Transverse colon (tissue), 4 donors: ENCODE results near the gene SYNPO2. TPM values are rescaled to one million over a fixed set of nuclear protein-coding genes. Genes with fewer than 3 reads are reported as not detected.

Experiments
- DNase-seq: peaks from one replicate; pipeline ENCODE4 v3.0.0-alpha.2; 2019
- H3K27ac ChIP-seq, 4 donors: fragments of 200-600 bp; sonication (generic); 2 replicates each; pipeline ENCODE4 v1.5.1; 2016 to 2018; ENCODE audit warnings: inconsistent platforms in 4 of 4
- H3K27me3 ChIP-seq: fragments of 200-600 bp; sonication (generic); 2 replicates; pipeline ENCODE4 v1.5.1; 2017; ENCODE audit warnings: inconsistent platforms
- H3K36me3 ChIP-seq, 4 donors: fragments of 200-600 bp; sonication (generic); 2 replicates each; pipeline ENCODE4 v1.5.1; 2017 to 2019; ENCODE audit warnings: inconsistent platforms in 4 of 4
- H3K4me1 ChIP-seq, 4 donors: fragments of 200-600 bp; sonication (generic); 2 replicates each; pipeline ENCODE4 v1.5.1; 2017 to 2020; ENCODE audit warnings: inconsistent platforms in 4 of 4
- H3K4me3 ChIP-seq, 4 donors: fragments of 200-600 bp; sonication (generic); 1 replicate in 1 of 4; 2 replicates in 3 of 4; pipeline versions ENCODE4 v1.5.1 to v1.6.1; 2017 to 2019; ENCODE audit warnings: inconsistent platforms in 4 of 4
- H3K9me3 ChIP-seq, 2 donors: fragments of 200-600 bp; sonication (generic); 2 replicates each; pipeline ENCODE4 v1.5.1; 2017 to 2019; ENCODE audit warnings: inconsistent platforms in 2 of 2
- EP300 ChIP-seq: sonication (generic); formaldehyde crosslinking; IDR thresholded peaks from one replicate; pipeline ENCODE4 v1.6.1; 2017; ENCODE audit warnings: antibody characterized with exemption, low read depth
- POLR2A ChIP-seq: fragments of 450-650 bp; IDR thresholded peaks from one replicate; pipeline ENCODE4 v1.6.1; 2016; ENCODE audit warnings: antibody characterized with exemption, mild to moderate bottlenecking, moderate library complexity
- POLR2AphosphoS5 ChIP-seq, 3 donors: sonication (generic); formaldehyde crosslinking; IDR thresholded peaks; one replicate each; pipeline ENCODE4 v1.6.1; 2016; ENCODE audit warnings: antibody characterized with exemption in 3 of 3
- WGBS, 2 donors: methylation state at CpG; one replicate each; pipeline ENCODE4 v1.1.5; 2018; ENCODE audit warnings: low coverage in 1 of 2; 5-methylcytosine and 5-hydroxymethylcytosine counted together
- in situ Hi-C, 4 donors: fragments of 200-750 bp; cut with MboI; loops; one replicate each; pipeline versions ENCODE4 v1.15.0 to v1.15.1; 2017; ENCODE audit warnings: low sequenced_read_pairs in 3 of 4, low pct_ligation_motif_present in 1 of 4, low pct_unique_long_range_greater_than_20kb in 1 of 4
- intact Hi-C: fragments of 100-400 bp; cut with DNase I; formaldehyde crosslinking; loops from one replicate; pipeline ENCODE4 v1.15.1; 2023; ENCODE audit warnings: low total_unique reads
- total RNA-seq, 4 donors: library from RNA; depleted of rRNA; stranded (reverse); fragments of >200 nt; gene quantifications; one replicate each; pipeline ENCODE4 v1.1.0, GENCODE V29; 2016
- TF ChIP-seq, protein P1 (sequence below), 5 experiments: fragments of 200-600 bp in 3 of 5; fragments of 450-650 bp in 2 of 5; sonication (generic) in 3 of 5; IDR thresholded peaks; 1 replicate in 2 of 5; 2 replicates in 3 of 5; pipeline ENCODE4 v1.5.1; 2016 to 2017; ENCODE audit warnings: antibody characterized with exemption in 5 of 5, inconsistent platforms in 3 of 5, mild to moderate bottlenecking in 2 of 5, moderate library complexity in 1 of 5

SYNPO2 gene
- total RNA-seq, 4 donors from 2014 or later: 99.7 to 400 (median 145) TPM

DNA sequence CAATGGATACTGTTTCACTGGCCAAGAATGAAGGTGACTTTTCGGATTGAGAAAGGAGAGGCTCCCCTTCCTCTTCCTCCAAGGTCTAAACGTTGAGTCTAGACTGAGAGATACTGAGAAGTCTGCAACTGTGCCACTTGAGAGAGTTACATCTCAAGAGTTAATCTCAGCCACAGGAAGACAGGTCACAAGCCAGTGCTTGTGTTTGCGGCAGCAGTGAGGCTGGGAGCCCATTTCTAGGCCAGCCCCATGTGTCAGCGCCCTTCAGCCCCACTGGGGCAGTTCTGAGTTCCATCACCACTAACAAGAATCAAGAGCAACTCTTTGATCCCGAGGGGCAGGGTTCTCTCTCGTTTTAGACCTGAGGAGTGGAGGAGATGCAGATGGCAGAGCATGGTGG, 45.4 kb upstream of the SYNPO2 start:
- H3K4me3 ChIP-seq: no peak overlapping the region
- H3K27me3 ChIP-seq: no peaks in the 10 kb centered on the region
- intact Hi-C loops: no loop called here
- TF ChIP-seq EP300: no peak
- no peak for TF ChIP-seq POLR2AphosphoS5 (IDR thresholded peaks at IDR 0.05)
- no peaks in the 10 kb centered on the region for H3K36me3 ChIP-seq
- 75 to 100% methylated on average over 2 to 6 of the region's 6 CpGs for WGBS, 2 donors
- DNase-seq: no peak
- no peaks in the 10 kb centered on the region for H3K4me1 ChIP-seq
- in situ Hi-C loops: no loop called here
- no peaks in the 10 kb centered on the region for H3K9me3 ChIP-seq
- H3K27ac ChIP-seq: no peak overlapping the region

DNA sequence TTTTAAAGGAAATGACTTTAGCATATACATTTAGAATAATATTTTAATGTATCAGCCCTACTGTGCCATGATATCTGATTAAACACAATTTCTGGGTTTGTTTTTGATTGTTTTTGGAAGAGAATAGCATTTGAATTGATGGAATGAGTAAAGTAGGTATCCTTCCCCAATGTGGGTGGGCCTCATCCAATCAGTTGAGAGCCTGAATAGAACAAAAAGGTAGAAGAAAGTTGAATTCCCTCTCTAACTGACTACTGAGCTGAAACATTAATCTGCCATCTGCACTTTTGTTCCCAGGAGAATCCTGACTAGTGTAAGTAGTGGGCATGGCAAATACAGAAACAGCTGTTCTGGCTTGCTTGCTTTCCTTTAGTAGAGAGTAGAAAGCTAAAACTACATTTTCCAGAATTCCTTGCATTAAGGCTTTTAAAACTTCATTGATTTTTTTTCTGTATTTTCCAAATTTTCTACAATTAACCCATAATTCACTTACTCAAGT, 43.1 kb upstream of the SYNPO2 start:
- Histone ChIP-seq H3K9me3 (no peaks in the 10 kb centered on the region), H3K27me3 (no peaks in the 10 kb centered on the region), H3K4me1 (peaks cover 0 to 7% (median 0%) of the 10 kb centered on the region in 4 donors), H3K4me3 (no peak overlapping the region), H3K36me3 (no peaks in the 10 kb centered on the region), H3K27ac (no peak overlapping the region)
- in situ Hi-C loops (no loop called here), intact Hi-C loops (no loop called here)
- TF ChIP-seq POLR2AphosphoS5 (IDR thresholded peaks at IDR 0.05): no peak
- TF ChIP-seq EP300: no peak
- TF ChIP-seq, protein P1, sequence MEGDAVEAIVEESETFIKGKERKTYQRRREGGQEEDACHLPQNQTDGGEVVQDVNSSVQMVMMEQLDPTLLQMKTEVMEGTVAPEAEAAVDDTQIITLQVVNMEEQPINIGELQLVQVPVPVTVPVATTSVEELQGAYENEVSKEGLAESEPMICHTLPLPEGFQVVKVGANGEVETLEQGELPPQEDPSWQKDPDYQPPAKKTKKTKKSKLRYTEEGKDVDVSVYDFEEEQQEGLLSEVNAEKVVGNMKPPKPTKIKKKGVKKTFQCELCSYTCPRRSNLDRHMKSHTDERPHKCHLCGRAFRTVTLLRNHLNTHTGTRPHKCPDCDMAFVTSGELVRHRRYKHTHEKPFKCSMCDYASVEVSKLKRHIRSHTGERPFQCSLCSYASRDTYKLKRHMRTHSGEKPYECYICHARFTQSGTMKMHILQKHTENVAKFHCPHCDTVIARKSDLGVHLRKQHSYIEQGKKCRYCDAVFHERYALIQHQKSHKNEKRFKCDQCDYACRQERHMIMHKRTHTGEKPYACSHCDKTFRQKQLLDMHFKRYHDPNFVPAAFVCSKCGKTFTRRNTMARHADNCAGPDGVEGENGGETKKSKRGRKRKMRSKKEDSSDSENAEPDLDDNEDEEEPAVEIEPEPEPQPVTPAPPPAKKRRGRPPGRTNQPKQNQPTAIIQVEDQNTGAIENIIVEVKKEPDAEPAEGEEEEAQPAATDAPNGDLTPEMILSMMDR (IDR thresholded peaks at IDR 0.05): no peak
- TF ChIP-seq POLR2A: no peak
- DNase-seq: no peak

DNA sequence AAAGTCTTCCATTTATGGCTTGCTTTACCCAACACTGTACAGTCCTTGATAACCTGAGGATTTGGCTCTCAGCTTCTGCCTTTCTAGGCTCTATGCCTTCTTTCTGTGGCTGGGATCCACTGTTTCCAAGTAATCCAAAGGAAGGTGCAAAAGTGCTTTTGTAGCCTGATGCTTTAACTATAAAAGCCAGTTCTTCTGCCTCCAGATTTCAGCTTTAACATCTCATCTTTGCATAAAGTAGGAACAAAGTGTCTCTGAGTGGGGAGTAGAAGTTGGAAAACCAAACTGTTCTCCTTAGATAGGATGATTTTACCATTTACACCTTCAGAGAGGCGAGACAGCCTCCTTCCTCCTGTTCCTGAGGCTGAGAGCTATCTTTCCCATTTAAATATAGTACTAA, 41.7 kb upstream of the SYNPO2 start:
- no peak for DNase-seq
- intact Hi-C loops: no loop called here
- Histone ChIP-seq H3K4me1 (peaks cover 0 to 10% (median 0%) of the 10 kb centered on the region in 4 donors), H3K27me3 (no peaks in the 10 kb centered on the region), H3K9me3 (no peaks in the 10 kb centered on the region), H3K27ac (no peak overlapping the region), H3K4me3 (no peak overlapping the region), H3K36me3 (no peaks in the 10 kb centered on the region)
- in situ Hi-C loops: no loop called here
- whole genome bisulfite sequencing, 2 donors: 80 to 84% methylated on average over 1 of the region's 1 CpG
- TF ChIP-seq POLR2AphosphoS5 (IDR thresholded peaks at IDR 0.05) (no peak), POLR2A (no peak), EP300 (no peak)
- TF ChIP-seq, protein P1 (IDR thresholded peaks at IDR 0.05): no peak

DNA sequence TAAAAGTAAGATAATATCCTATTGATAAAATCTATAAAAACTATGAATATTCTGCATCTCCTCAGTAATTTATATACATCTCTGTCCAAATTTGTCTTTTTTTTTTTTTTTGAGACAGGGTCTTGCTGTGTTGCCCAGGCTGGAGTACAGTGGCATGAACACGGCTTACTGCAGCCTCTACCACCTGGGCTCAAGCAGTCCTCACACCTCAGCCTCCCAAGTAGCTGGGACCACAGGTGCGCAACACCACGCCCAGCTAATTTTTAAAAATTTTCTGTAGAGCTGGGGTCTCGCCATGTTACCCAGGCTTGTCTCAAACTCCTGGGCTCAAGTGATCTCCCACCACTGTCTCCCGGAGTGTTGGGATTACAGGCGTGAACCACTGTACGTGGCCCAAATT, 40.4 kb upstream of the SYNPO2 start:
- in situ Hi-C loops (no loop called here), intact Hi-C loops (no loop called here)
- no peaks in the 10 kb centered on the region for H3K36me3 ChIP-seq
- H3K4me1 ChIP-seq: peaks cover 0 to 10% (median 0%) of the 10 kb centered on the region in 4 donors
- H3K9me3 ChIP-seq: no peaks in the 10 kb centered on the region
- no peak for TF ChIP-seq POLR2AphosphoS5 (IDR thresholded peaks at IDR 0.05)
- no peak overlapping the region for H3K27ac ChIP-seq
- DNase-seq: no peak
- H3K27me3 ChIP-seq: no peaks in the 10 kb centered on the region
- 86 to 92% methylated on average over 1 to 7 of the region's 7 CpGs for WGBS, 2 donors
- H3K4me3 ChIP-seq: no peak overlapping the region

DNA sequence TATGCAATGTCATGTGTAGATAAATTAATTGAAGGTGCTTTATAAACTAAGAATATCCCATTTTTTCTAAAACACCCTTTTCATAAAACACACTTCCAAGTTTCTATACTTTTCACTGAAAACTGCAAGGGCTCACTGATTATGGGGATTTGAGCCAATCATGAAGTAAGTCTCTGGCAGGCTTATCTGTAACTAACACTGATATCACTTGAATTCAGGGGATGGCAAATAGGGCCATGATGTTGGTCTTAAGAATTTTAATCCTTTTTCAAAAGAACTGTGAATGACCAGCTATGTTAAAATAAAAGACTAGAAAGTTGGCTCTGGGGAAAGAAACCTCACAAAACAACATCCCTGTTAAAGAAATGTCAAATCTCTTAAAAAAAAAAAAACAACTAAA, 39.8 kb upstream of the SYNPO2 start:
- Histone ChIP-seq H3K9me3 (no peaks in the 10 kb centered on the region), H3K36me3 (no peaks in the 10 kb centered on the region), H3K27ac (no peak overlapping the region), H3K4me1 (peaks cover 0 to 10% (median 0%) of the 10 kb centered on the region in 4 donors), H3K4me3 (no peak overlapping the region), H3K27me3 (no peaks in the 10 kb centered on the region)
- in situ Hi-C loops: no loop called here
- DNase-seq: no peak
- intact Hi-C loops: no loop called here
- no peak for TF ChIP-seq POLR2A
- TF ChIP-seq EP300: no peak
- TF ChIP-seq, protein P1 (IDR thresholded peaks at IDR 0.05): no peak
